ENCODE measurements around the gene SCLT1. TPM values are rescaled to one million over a fixed set of nuclear protein-coding genes. Genes with fewer than 3 reads are reported as not detected.

Gene SCLT1
- total and polyA plus RNA-seq, 2 of the 8 experiments (the other 6 are each of a cell fraction or from before 2014, with no cell fraction given), result 4.8 to 13.1 TPM

- Histone ChIP-seq H3K4me2 (ENCODE audit: insufficient read depth in 1 of 2, low read depth in 2 of 2, low read length in 2 of 2) (no peak overlapping the region), H2BK15ac (ENCODE audit: low read length) (no peak overlapping the region)
- WGBS, 2 experiments (ENCODE audit: extremely low coverage in 1 of 2, insufficient coverage in 1 of 2, insufficient read length in 1 of 2, insufficient replicate concordance in 2 of 2, low coverage in 1 of 2, low lambda C conversion rate in 2 of 2, missing lambda C conversion rate in 1 of 2), result 94% methylated on average over 5 of the region's 5 CpGs; no CpG with 5 or more reads in 1 of the 2 experiments
These were observed 168.4 kb downstream of the SCLT1 start for GRCh38 chr4:128924951-128925350.

More at GRCh38 chr4:128924951-128925350, 168.4 kb downstream of the SCLT1 start:
- Histone ChIP-seq H3K14ac (ENCODE audit: insufficient read length) (no peak overlapping the region), H3K4me3 (ENCODE audit: extremely low read depth in 1 of 4, insufficient read depth in 2 of 4, low read depth in 3 of 4, low read length in 4 of 4) (no peak overlapping the region), H3K4me1 (replicated peaks in 1 of 4; ENCODE audit: control insufficient read depth in 3 of 4, insufficient read depth in 4 of 4, low read length in 3 of 4) (no peaks in the 10 kb centered on the region), H2AK5ac (ENCODE audit: low read depth, low read length) (no peak overlapping the region), H2AFZ (ENCODE audit: low read length) (no peak overlapping the region), H3K9me3 (ENCODE audit: insufficient read depth in 2 of 2, low read depth in 1 of 2, low read length in 1 of 2) (no peaks in the 10 kb centered on the region), H2BK5ac (ENCODE audit: low read depth, low read length) (no peak overlapping the region), H3K79me1 (ENCODE audit: low read depth, low read length) (no peaks in the 10 kb centered on the region), H3K23me2 (ENCODE audit: low read depth, low read length) (no peaks in the 10 kb centered on the region), H3K9ac (replicated peaks in 1 of 4; ENCODE audit: extremely low read depth in 1 of 4, low read depth in 3 of 4, low read length in 3 of 4) (no peak overlapping the region), H4K20me1 (replicated peaks in 1 of 2; ENCODE audit: control insufficient read depth in 1 of 2, insufficient read depth in 2 of 2, low read length in 2 of 2) (no peaks in the 10 kb centered on the region), H3K23ac (ENCODE audit: insufficient read length) (no peak overlapping the region), H4K8ac (ENCODE audit: extremely low read depth, insufficient read depth, low read length) (no peak overlapping the region), H3K36me3 (ENCODE audit: control insufficient read depth in 2 of 4, insufficient read depth in 4 of 4, low read length in 3 of 4) (no peaks in the 10 kb centered on the region), H2BK120ac (replicated peaks; ENCODE audit: low read depth, low read length) (no peak overlapping the region), H2BK12ac (ENCODE audit: low read depth, low read length) (no peak overlapping the region), H3K4ac (replicated peaks; ENCODE audit: insufficient read length, low read depth, low read length) (no peak overlapping the region), H3K27ac (ENCODE audit: low read depth, low read length) (no peak overlapping the region), H2BK20ac (ENCODE audit: low read length) (no peak overlapping the region), H3K56ac (replicated peaks; ENCODE audit: insufficient read length, low read depth, low read length) (no peak overlapping the region), H4K5ac (ENCODE audit: insufficient read length, low read depth, low read length) (no peak overlapping the region), H3K79me2 (ENCODE audit: control insufficient read depth in 1 of 2, insufficient read depth in 2 of 2, low read length in 2 of 2) (no peaks in the 10 kb centered on the region), H3K18ac (ENCODE audit: extremely low read depth, low read length) (no peak overlapping the region), H4K91ac (replicated peaks; ENCODE audit: insufficient read length, low read length) (no peak overlapping the region), H3K27me3 (replicated peaks in 1 of 4; ENCODE audit: control insufficient read depth in 3 of 4, extremely low read depth in 1 of 4, insufficient read depth in 3 of 4, low read length in 3 of 4) (no peaks in the 10 kb centered on the region)
- no peak for FAIRE-seq
- TF ChIP-seq HDAC2 (IDR thresholded peaks at IDR 0.05; ENCODE audit: borderline replicate concordance in 1 of 2, low read depth in 2 of 2, low read length in 2 of 2) (no peak), SUZ12 (IDR thresholded peaks at IDR 0.05; ENCODE audit: low read length) (no peak), GABPA (IDR thresholded peaks at IDR 0.05; ENCODE audit: borderline replicate concordance, insufficient read depth, low read length) (no peak)
- POLR2A ChIA-PET (ENCODE audit: partially characterized antibody), result no interaction called here
- no peak for DNase-seq (ENCODE audit: low read depth in 1 of 2, low spot score in 2 of 2)
- CTCF ChIA-PET (ENCODE audit: partially characterized antibody), result interaction anchor here (0.6 kb wide), 1 partner anchor 237 kb away, joined by 3 read pairs; no protein-coding TSS in a partner anchor

Data from H1 (cell line).